H1 (cell line): Measurements from ENCODE around the gene GPR176.

Experiments
- CBX5 ChIP-seq: fragments of 300-800, 300-1000 bp; sonication (generic); IDR thresholded peaks from 2 replicates; pipeline ENCODE4 v1.7.1; 2016; ENCODE audit warnings: antibody characterized with exemption, low read length, low read depth
- JUN ChIP-seq: IDR thresholded peaks from 2 replicates; pipeline ENCODE4 v1.6.1; 2011; ENCODE audit warnings: low read depth, mild to moderate bottlenecking, improper control_type of control experiment, low read length
- POLR2AphosphoS5 ChIP-seq: IDR thresholded peaks from 2 replicates; pipeline ENCODE4 v1.6.1; 2011; ENCODE audit warnings: low read depth, low read length
- RAD21 ChIP-seq, 2 experiments: IDR thresholded peaks in 1 of 2; conservative IDR thresholded peaks in 1 of 2; 2 replicates each; pipeline ENCODE4 v1.6.1; 2011; ENCODE audit warnings: low read depth in 2 of 2, low read length in 2 of 2, improper control_type of control experiment in 1 of 2, inconsistent platforms in 1 of 2, mild to moderate bottlenecking in 1 of 2, moderate library complexity in 1 of 2
- SUZ12 ChIP-seq: fragments of 200-600 bp; sonication (generic); IDR thresholded peaks from 2 replicates; pipeline ENCODE4 v1.6.1; 2012; ENCODE audit warnings: mild to moderate bottlenecking, inconsistent platforms, low read length, moderate library complexity, mixed read lengths
- TEAD4 ChIP-seq: IDR thresholded peaks from 2 replicates; pipeline ENCODE4 v1.6.1; 2012; ENCODE audit warnings: low read depth, low read length, inconsistent platforms, mixed read lengths
- TF ChIP-seq, protein P1 (sequence below), 3 experiments: IDR thresholded peaks; 1 replicate in 2 of 3; 2 replicates in 1 of 3; pipeline versions ENCODE4 v1.5.1 to v1.6.1; 2011; ENCODE audit warnings: low read length in 3 of 3, mild to moderate bottlenecking in 3 of 3, inconsistent platforms in 2 of 3, low read depth in 1 of 3, moderate library complexity in 1 of 3; ENCODE audit not compliant: insufficient read depth in 1 of 3; ENCODE audit errors: control extremely low read depth in 1 of 3
- TF ChIP-seq, protein P2 (sequence below): IDR thresholded peaks from 2 replicates; pipeline ENCODE4 v1.6.1; 2011; ENCODE audit warnings: low read length, improper control_type of control experiment

DNA sequence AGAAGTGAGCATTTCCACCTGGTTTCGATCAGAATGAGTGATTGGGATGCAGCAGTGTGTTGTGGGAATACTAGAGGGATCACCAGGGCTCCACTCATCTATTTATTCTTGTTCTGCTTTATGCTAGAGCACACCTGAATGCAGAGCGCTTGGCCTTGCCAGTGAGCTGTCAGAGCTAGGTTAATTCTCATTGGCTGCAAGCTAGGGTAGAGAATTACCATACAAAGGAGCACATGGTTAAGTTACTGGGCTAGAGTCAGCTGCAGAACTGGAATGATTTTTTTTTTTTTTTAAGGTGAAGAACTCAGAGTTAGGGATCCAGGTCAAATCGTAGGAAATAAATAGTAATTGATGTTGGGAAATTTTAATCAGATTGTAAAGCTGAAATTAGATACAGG lies 22.7 kb upstream of the GPR176 start:
- TF ChIP-seq CBX5 (no peak), TEAD4 (no peak), RAD21 (IDR thresholded peaks at IDR 0.05 in 1 of 2, conservative IDR thresholded peaks at IDR 0.05 in 1 of 2; ENCODE audit: low read depth in 2 of 2, low read length in 2 of 2) (no peak), SUZ12 (no peak), POLR2AphosphoS5 (no peak), JUN (no peak)
- TF ChIP-seq, protein P1, sequence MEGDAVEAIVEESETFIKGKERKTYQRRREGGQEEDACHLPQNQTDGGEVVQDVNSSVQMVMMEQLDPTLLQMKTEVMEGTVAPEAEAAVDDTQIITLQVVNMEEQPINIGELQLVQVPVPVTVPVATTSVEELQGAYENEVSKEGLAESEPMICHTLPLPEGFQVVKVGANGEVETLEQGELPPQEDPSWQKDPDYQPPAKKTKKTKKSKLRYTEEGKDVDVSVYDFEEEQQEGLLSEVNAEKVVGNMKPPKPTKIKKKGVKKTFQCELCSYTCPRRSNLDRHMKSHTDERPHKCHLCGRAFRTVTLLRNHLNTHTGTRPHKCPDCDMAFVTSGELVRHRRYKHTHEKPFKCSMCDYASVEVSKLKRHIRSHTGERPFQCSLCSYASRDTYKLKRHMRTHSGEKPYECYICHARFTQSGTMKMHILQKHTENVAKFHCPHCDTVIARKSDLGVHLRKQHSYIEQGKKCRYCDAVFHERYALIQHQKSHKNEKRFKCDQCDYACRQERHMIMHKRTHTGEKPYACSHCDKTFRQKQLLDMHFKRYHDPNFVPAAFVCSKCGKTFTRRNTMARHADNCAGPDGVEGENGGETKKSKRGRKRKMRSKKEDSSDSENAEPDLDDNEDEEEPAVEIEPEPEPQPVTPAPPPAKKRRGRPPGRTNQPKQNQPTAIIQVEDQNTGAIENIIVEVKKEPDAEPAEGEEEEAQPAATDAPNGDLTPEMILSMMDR (IDR thresholded peaks at IDR 0.05; ENCODE audit: control extremely low read depth in 1 of 3, insufficient read depth in 1 of 3, low read depth in 1 of 3, low read length in 3 of 3) = no peak
- TF ChIP-seq, protein P2, sequence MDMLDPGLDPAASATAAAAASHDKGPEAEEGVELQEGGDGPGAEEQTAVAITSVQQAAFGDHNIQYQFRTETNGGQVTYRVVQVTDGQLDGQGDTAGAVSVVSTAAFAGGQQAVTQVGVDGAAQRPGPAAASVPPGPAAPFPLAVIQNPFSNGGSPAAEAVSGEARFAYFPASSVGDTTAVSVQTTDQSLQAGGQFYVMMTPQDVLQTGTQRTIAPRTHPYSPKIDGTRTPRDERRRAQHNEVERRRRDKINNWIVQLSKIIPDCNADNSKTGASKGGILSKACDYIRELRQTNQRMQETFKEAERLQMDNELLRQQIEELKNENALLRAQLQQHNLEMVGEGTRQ = no peak
